Neutrophil (primary cell): ENCODE data around the gene PFKFB1.
"Not testable (repeated sequence)": the region's sequence is repeated elsewhere in the genome, so short reads cannot be mapped to it uniquely, and the experiment has no call there.

Experiments
- H3K27ac ChIP-seq: fragments of 200-600 bp; sonication (generic); 2 replicates; pipeline ENCODE4 v1.5.1; 2016; ENCODE audit warnings: mild to moderate bottlenecking, moderate library complexity
- H3K27me3 ChIP-seq: fragments of 200-600 bp; sonication (generic); 2 replicates; pipeline ENCODE4 v1.6.0; 2016; ENCODE audit warnings: mild to moderate bottlenecking
- H3K36me3 ChIP-seq: fragments of 200-600 bp; sonication (generic); 2 replicates; pipeline ENCODE4 v1.5.1; 2017
- H3K4me1 ChIP-seq, 2 experiments: fragments of 200-600 bp in 1 of 2; sonication (generic) in 1 of 2; 1 replicate in 1 of 2; 2 replicates in 1 of 2; pipeline versions ENCODE4 v1.5.1 to v1.6.1; 2013 to 2016; ENCODE audit warnings: low read depth in 1 of 2, low read length in 1 of 2, mild to moderate bottlenecking in 1 of 2, moderate library complexity in 1 of 2; ENCODE audit not compliant: control insufficient read depth in 1 of 2, insufficient read depth in 1 of 2
- H3K4me3 ChIP-seq, 2 experiments: fragments of 200-600 bp in 1 of 2; sonication (generic) in 1 of 2; 1 replicate in 1 of 2; 2 replicates in 1 of 2; pipeline ENCODE4 v1.5.1; 2013 to 2016; ENCODE audit warnings: low read depth in 1 of 2, low read length in 1 of 2, mild to moderate bottlenecking in 1 of 2, moderate library complexity in 1 of 2
- H3K9me3 ChIP-seq: fragments of 200-600 bp; sonication (generic); 2 replicates; pipeline ENCODE4 v1.5.1; 2016
- TF ChIP-seq, protein P1 (sequence below): fragments of 200-600 bp; sonication (generic); IDR thresholded peaks from 2 replicates; pipeline ENCODE4 v1.5.1; 2016; ENCODE audit warnings: antibody characterized with exemption

The PFKFB1 gene

DNA sequence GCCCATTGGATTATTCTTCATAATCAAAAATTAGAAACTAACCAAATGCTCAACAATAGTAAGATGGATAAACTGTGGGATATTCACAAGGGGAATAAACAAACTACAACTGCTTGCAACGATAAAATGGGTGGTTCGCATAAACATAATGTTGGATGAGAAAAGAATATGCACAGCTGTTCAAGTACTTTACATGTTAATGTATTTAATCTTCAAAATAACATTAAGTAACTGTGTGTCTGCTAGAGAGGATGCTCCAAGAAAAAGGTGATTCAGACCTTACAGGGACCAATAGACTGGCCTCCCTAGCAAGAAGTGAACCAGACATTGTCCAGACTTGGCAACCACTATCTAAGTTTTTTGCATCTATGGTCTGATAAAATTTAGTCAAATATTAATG, 2.3 kb downstream of the PFKFB1 start:
- Histone ChIP-seq H3K36me3 (no peaks in the 10 kb centered on the region), H3K4me3 (no peak overlapping the region), H3K9me3 (no peaks in the 10 kb centered on the region), H3K27ac (no peak overlapping the region), H3K27me3 (no peaks in the 10 kb centered on the region), H3K4me1 (no peaks in the 10 kb centered on the region)
- TF ChIP-seq, protein P1, sequence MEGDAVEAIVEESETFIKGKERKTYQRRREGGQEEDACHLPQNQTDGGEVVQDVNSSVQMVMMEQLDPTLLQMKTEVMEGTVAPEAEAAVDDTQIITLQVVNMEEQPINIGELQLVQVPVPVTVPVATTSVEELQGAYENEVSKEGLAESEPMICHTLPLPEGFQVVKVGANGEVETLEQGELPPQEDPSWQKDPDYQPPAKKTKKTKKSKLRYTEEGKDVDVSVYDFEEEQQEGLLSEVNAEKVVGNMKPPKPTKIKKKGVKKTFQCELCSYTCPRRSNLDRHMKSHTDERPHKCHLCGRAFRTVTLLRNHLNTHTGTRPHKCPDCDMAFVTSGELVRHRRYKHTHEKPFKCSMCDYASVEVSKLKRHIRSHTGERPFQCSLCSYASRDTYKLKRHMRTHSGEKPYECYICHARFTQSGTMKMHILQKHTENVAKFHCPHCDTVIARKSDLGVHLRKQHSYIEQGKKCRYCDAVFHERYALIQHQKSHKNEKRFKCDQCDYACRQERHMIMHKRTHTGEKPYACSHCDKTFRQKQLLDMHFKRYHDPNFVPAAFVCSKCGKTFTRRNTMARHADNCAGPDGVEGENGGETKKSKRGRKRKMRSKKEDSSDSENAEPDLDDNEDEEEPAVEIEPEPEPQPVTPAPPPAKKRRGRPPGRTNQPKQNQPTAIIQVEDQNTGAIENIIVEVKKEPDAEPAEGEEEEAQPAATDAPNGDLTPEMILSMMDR, result no peak

DNA sequence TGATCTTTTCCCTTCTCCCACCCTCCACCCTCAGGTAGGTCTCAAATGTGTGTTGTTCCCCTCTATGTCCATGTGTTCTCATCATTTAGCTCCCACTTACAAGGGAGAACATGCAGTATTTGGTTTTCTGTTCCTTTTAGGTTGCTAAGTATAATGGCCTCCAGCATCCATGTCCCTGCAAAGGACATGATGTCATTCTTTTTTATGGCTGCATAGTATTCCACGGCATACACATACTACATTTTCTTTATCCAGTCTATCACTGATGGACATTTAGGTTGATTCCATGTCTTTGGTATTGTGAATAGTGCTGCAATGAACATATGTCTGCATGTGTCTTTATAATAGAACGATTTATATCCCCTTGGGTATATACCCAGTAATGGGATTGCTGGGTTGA, 10.7 kb downstream of the PFKFB1 start:
- H3K27me3 ChIP-seq, H3K36me3 ChIP-seq, H3K27ac ChIP-seq, H3K9me3 ChIP-seq, H3K4me3 ChIP-seq, H3K4me1 ChIP-seq: not testable (repeated sequence)

GRCh38 chrX:54980334-54980733, 13.7 kb downstream of the PFKFB1 start:
- H3K27me3 ChIP-seq, result no peaks in the 10 kb centered on the region
- H3K27ac ChIP-seq, result no peak overlapping the region
- no peaks in the 10 kb centered on the region for H3K9me3 ChIP-seq
- H3K36me3 ChIP-seq, result no peaks in the 10 kb centered on the region
- no peak overlapping the region for H3K4me3 ChIP-seq
- TF ChIP-seq, protein P1, result no peak
- no peaks in the 10 kb centered on the region for H3K4me1 ChIP-seq

DNA sequence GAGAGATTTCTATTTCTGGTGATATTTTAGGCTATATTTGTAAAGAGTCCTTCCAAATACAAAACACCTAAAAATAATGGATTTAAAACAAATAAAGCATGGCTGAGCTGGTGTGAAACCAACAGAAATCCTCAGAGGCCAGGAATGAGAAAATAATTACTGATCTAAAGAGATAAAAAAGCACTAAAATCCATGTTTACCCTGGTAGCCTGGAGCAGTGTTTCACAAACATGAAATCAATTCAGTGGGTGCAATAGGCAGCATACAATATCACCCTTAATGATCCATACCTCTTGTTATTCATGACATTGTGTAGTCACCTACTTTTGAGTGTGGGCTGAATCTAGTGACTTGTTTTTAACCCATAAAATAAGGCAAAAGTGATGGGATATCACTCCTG, 14.6 kb downstream of the PFKFB1 start:
- H3K4me1 ChIP-seq, result no peaks in the 10 kb centered on the region
- no peaks in the 10 kb centered on the region for H3K9me3 ChIP-seq
- H3K27me3 ChIP-seq, result no peaks in the 10 kb centered on the region
- no peak overlapping the region for H3K4me3 ChIP-seq
- TF ChIP-seq, protein P1, result no peak
- no peaks in the 10 kb centered on the region for H3K36me3 ChIP-seq
- no peak overlapping the region for H3K27ac ChIP-seq

GRCh38 chrX:54978448-54978847, 15.5 kb downstream of the PFKFB1 start:
- TF ChIP-seq, protein P1, result no peak
- no peak overlapping the region for H3K27ac ChIP-seq
- no peaks in the 10 kb centered on the region for H3K27me3 ChIP-seq
- no peaks in the 10 kb centered on the region for H3K4me1 ChIP-seq
- H3K9me3 ChIP-seq, result no peaks in the 10 kb centered on the region
- no peak overlapping the region for H3K4me3 ChIP-seq
- H3K36me3 ChIP-seq, result no peaks in the 10 kb centered on the region

DNA sequence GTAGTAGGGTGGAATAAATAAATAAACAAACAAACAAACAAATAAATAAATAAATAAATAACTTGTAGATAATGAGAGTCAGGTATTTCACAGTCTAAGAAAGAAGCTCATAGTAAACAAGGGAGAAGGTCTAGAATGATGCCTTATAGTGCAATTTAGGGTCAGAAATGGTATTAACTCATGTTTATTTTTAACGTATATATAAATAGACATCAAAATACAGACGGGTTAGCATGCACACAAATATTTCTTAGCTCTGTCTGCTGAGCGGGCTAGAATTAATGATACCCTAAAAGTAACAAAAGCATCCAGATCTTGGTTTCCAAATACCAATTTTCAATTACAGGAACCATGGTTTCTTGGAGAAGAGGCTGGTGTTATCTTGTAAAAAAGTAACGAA, 16.6 kb downstream of the PFKFB1 start:
- Histone ChIP-seq H3K4me1 (no peaks in the 10 kb centered on the region), H3K27ac (no peak overlapping the region), H3K4me3 (no peak overlapping the region), H3K9me3 (no peaks in the 10 kb centered on the region), H3K36me3 (no peaks in the 10 kb centered on the region), H3K27me3 (no peaks in the 10 kb centered on the region)
- TF ChIP-seq, protein P1, result no peak
